HL-60 (cell line): ENCODE results near the gene BIN2.
"Not testable (repeated sequence)": the region's sequence is repeated elsewhere in the genome, so short reads cannot be mapped to it uniquely, and the experiment has no call there.

Experiments
- GABPA ChIP-seq: IDR thresholded peaks from 2 replicates; pipeline ENCODE4 v1.6.1; 2012; ENCODE audit warnings: low read depth
- TF ChIP-seq, protein P1 (sequence below): IDR thresholded peaks from one replicate; pipeline ENCODE4 v1.5.1; 2011; ENCODE audit warnings: low read length, control low read depth, inconsistent platforms; ENCODE audit not compliant: insufficient read depth

DNA sequence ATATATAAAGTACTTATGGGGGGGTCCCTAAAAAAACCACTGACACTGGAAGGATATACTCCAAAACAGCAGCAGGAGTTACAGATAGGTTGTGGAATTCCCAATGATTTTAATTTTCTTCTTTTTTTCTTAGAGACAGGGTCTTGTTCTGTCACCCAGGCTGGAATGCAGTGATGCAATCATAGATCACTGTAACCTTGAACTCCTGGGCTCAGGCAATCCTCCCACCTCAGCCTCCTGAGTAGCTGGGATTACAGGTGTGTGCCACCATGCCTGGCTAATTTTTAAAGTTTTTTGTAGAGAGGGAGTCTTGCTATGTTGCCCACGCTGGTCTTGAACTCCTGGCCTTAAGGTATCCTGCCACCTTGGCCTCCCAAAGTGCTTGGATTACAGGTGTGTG, 64.4 kb downstream of the BIN2 start:
- TF ChIP-seq, protein P1, sequence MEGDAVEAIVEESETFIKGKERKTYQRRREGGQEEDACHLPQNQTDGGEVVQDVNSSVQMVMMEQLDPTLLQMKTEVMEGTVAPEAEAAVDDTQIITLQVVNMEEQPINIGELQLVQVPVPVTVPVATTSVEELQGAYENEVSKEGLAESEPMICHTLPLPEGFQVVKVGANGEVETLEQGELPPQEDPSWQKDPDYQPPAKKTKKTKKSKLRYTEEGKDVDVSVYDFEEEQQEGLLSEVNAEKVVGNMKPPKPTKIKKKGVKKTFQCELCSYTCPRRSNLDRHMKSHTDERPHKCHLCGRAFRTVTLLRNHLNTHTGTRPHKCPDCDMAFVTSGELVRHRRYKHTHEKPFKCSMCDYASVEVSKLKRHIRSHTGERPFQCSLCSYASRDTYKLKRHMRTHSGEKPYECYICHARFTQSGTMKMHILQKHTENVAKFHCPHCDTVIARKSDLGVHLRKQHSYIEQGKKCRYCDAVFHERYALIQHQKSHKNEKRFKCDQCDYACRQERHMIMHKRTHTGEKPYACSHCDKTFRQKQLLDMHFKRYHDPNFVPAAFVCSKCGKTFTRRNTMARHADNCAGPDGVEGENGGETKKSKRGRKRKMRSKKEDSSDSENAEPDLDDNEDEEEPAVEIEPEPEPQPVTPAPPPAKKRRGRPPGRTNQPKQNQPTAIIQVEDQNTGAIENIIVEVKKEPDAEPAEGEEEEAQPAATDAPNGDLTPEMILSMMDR = not testable (repeated sequence)
- not testable (repeated sequence) for TF ChIP-seq GABPA
